Loucy (cell line): ENCODE results near the gene ZBTB20.

Experiments used
- CTCF ChIP-seq: fragments of 200-600 bp; sonication (generic); conservative IDR thresholded peaks from 2 replicates; pipeline ENCODE4 v1.5.1; 2014; ENCODE audit warnings: mild to moderate bottlenecking, antibody characterized with exemption, low read length
- EZH2phosphoT487 ChIP-seq: fragments of 200-600 bp; IDR thresholded peaks from 2 replicates; pipeline ENCODE4 v1.6.1; 2018; ENCODE audit warnings: antibody characterized with exemption, mild to moderate bottlenecking, moderate library complexity, borderline replicate concordance

- no peak for TF ChIP-seq CTCF
- TF ChIP-seq EZH2phosphoT487, result no peak
These were observed 448.7 kb downstream of the ZBTB20 start for GRCh38 chr3:114698146-114699105.
